NCI-H146 (cell line): ENCODE results near the gene OSMR.
A peak's percentile ranks its signal among the peaks of the same experiment; 100 is the strongest.

Source experiments
- DNase-seq: peaks from one replicate; lab custom pipeline; 2025; lab: John Stamatoyannopoulos, UW

The OSMR gene

GRCh38 chr5:38926121-38926520 is 80.3 kb downstream of the OSMR start:
- DNase-seq = no peak

DNA sequence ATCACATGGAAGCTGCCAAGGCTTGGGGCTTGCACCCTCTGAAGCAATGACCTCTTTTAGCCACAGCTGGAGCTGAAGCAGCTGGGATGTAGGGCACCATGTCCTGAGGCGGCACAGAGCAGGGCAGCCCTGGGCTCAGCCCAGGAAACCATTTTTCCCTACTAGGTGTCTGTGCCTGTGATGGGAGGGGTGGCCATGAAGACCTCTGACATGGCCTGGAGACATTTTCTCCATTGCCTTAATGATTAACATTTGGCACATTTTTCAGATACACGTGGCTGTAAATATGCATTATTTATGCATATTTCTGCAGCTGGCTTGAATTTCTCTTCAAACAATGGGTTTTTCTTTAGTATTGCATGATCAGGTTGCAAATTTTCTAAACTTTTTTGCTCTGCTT is 81.7 kb downstream of the OSMR start:
- no peak for DNase-seq

- DNase-seq = peak; percentile 3
Observed at GRCh38 chr5:38929838-38930237, 84.0 kb downstream of the OSMR start.

DNA sequence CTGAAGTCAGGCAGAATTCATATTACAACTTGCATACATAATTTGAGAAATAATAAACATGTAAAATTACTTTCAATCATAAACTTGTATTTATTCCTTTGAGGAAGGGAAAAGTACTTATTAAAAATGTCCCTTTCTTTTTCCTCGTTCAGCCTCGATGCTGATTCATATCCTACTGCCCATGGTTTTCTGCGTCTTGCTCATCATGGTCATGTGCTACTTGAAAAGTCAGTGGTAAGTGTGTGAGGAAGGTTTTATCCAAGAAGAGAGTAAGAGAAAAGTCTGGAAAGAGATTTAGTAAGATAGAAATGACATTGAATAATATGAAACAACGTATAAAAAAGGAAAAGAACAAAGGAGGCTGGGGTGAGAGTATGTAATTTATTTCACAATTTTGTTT is 85.9 kb downstream of the OSMR start:
- no peak for DNase-seq

GRCh38 chr5:38932854-38933408 is 87.1 kb downstream of the OSMR start:
- no peak for DNase-seq

DNA sequence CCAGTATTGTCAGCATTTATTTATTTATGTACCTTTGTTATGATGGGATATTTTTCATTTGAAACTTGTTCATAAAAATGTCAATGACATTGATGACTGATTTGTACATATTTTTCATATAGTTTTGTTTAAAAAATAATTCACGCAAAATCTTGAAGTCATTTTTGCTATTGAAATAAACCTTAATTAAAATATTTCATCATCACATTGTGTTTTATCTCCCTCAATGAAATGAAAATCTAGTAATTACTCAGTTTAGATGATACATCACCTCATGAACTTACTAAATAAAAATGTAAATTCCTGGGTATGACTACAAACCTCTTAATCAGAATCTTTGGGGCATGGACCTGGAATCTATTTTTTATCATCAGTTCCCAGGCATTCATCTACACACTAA is 89.6 kb downstream of the OSMR start:
- no peak for DNase-seq

DNA sequence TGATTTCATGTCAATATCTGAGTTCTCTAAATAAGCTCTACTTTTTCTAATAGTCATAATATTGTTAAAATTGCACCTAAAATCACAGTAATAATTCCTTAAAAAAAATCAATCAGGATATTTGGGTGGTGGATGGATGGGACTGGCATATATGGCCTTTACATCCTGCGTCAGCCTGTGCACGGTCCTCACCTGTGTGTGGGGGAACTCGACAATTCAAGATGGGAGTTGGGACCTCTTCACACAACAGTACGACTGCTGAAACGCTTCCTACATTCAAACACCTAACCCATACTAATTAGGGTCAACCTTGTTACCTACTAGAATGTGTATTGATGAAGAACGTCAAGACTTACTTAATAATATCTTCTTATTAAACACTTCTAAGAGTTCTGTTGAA is 90.5 kb downstream of the OSMR start:
- no peak for DNase-seq

- DNase-seq = no peak
Observed at GRCh38 chr5:38938424-38938823, 92.6 kb downstream of the OSMR start.

DNA sequence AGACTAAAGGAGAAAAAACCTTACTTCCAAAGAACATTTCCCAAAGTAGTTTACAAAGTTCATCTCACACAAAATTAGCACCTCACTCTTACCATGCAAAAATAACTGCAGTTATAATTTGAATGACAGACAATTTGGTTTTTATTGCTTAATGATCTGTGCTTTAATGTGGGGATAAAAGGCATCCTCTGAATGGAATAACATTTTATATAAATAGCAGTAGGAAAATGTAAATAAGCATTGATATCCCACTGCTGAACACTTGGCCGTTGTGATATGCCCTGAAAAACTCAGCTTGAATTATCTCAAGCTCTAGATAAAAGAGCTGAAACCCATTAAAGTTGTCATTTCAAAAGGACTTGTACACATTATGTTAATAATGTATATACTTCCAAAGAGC is 93.2 kb downstream of the OSMR start:
- no peak for DNase-seq

GRCh38 chr5:38940230-38940858 is 94.5 kb downstream of the OSMR start:
- DNase-seq = no peak

DNA sequence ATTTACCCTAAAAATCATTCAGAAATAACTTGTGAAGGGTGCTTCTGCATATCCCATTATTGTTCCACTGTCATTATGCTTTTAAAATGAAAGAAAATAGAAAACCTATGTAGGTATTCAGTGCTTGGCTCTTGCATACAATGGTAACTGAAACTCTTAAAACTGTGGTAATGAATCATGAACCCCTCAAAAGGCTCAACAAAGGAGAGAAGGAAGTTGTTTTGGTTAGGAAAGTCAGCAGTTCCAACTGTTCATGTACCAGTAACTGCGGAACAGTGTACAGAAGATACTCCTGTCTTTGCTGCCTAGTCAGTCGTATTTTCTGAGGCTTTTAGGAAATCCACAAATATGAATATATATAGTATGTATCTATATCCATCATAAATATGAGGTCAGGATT is 96.1 kb downstream of the OSMR start:
- DNase-seq = no peak

DNA sequence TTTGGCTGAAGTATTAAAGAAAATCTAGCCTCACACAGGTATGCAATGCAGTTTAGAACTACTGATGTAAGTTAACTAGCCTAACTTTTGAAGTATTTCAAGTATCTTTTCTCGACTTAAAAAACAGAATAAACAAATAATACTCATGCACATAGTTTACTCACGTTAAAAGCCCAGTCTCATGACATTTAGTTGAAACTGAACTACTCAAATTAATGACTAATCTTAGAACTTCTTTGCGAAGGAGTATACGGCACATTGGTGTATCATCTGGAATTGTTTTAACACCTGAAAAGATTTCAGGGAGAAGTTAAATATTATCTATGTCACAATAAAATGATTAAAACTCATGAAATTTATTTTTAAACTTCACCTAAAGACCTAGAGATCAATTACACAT is 98.5 kb downstream of the OSMR start:
- no peak for DNase-seq

DNA sequence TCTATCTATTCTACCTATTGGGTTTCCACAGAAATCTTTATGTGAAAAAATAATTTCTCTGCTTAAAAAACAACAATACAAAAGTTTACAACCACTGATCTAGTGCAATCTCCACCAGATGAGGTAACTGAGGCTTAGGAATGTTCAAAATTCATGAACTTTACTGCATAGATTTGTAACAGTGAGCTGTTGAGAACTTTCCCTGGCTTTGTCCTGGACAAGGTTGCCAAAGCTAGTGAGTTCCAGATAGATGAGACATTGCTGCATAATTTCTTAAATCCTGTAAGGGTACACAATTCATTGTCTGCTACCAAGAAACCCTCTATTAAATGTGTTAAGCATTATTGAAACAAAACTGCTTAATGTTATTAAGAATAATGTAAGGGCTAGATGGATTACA is 102.7 kb downstream of the OSMR start:
- no peak for DNase-seq

GRCh38 chr5:38953426-38954012 is 107.7 kb downstream of the OSMR start:
- no peak for DNase-seq

GRCh38 chr5:38961691-38962090 is 115.9 kb downstream of the OSMR start:
- DNase-seq = no peak

DNA sequence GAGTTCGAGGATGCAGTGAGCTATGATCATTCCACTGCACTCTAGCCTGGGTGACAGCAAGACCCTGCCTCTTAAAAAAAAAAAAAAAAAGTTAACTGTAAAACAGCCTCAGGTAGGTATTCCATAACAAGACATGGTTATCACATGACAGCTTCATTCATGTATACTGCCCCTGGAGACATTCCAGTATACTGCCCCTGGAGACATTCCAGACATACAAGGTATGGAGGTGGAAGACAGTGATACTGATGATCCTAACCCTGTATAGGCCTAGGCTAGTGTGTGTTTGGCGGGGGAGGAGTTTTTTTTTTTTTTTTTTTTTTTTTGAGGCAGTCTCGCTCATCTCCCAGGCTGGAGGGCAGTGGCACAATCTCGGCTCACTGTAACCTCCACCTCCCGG is 122.9 kb downstream of the OSMR start:
- no peak for DNase-seq

DNA sequence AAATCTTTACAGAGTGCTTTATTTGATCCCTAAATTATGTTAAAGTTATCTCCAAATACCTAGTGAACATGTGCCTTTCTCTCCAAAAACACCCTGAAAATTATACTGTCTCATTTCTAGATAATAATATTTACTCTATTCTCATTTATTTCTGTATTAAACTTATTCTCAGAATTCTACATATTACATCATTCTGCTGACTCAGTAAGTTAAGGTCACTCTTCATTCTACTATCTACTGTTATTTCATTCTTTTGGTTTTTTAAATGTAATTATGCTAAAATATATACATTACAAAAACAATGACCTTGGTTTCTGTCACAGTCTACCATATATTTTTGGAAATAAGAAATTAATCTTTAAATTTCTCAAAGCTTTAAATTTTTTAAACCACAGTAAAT is 132.2 kb downstream of the OSMR start:
- DNase-seq = no peak

DNA sequence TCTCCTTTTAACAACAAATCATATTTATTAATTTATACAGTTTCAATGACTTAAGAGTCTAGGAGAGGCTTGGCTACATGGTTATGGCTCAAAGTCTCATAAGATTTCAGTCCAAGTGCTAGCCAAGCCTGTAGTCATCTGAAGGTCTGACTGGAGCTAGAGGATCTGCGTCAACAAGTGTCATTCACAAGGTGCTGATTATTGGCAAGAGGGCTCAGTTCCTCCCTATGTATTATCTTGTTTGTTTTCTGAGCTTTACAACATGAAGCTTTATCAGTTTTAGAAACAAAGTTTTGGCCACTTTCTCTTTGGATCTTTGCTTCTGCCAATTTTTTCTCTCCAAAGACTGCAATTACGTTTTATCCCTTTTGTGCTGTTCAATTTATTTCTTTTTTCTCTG is 133.7 kb downstream of the OSMR start:
- DNase-seq = no peak
